HG03060 (cell line): ENCODE data around the gene CCL26.

ENCODE experiments used
- ATAC-seq: cut with Tn5 transposase; IDR thresholded peaks from one replicate; pipeline ENCODE4 v1.9.1; 2021; ENCODE audit warnings: low read depth, moderate number of reproducible peaks; ENCODE audit not compliant: unreplicated experiment

CCL26 gene

GRCh38 chr7:75772081-75773077 lies at the start of gene CCL26:
TSS of gene CCL26 (minus strand) at chr7:75772211. CDS start at chr7:75772176, 35 bp downstream.
- no peak for ATAC-seq

GRCh38 chr7:75820688-75821087 lies 48.7 kb upstream of the CCL26 start:
- no peak for ATAC-seq

GRCh38 chr7:75819711-75820110 lies 47.7 kb upstream of the CCL26 start:
- no peak for ATAC-seq

GRCh38 chr7:75818472-75818871 lies 46.5 kb upstream of the CCL26 start:
- no peak for ATAC-seq

GRCh38 chr7:75817116-75817515 lies 45.1 kb upstream of the CCL26 start:
- no peak for ATAC-seq

GRCh38 chr7:75815418-75816064 lies 43.5 kb upstream of the CCL26 start:
- no peak for ATAC-seq

GRCh38 chr7:75814407-75814947 lies 42.5 kb upstream of the CCL26 start:
- ATAC-seq, result no peak

- no peak for ATAC-seq
These were observed 41.8 kb upstream of the CCL26 start, which contains the start of gene CCL24 for GRCh38 chr7:75813781-75814236. TSS of gene CCL24 (minus strand) at chr7:75813806. CDS start at chr7:75813715, 91 bp downstream.

GRCh38 chr7:75813084-75813483 lies 41.1 kb upstream of the CCL26 start:
- no peak for ATAC-seq

- ATAC-seq, result no peak
These were observed 40.1 kb upstream of the CCL26 start for GRCh38 chr7:75811894-75812678.

GRCh38 chr7:75809396-75809795 lies 37.4 kb upstream of the CCL26 start:
- no peak for ATAC-seq

- ATAC-seq, result no peak
These were observed 36.1 kb upstream of the CCL26 start for GRCh38 chr7:75808106-75808505.

- ATAC-seq, result no peak
These were observed 35.4 kb upstream of the CCL26 start for GRCh38 chr7:75807452-75807851.

GRCh38 chr7:75806560-75807307 lies 34.7 kb upstream of the CCL26 start:
- ATAC-seq, result no peak

GRCh38 chr7:75804705-75805104 lies 32.7 kb upstream of the CCL26 start:
- no peak for ATAC-seq

- ATAC-seq, result no peak
These were observed 32.0 kb upstream of the CCL26 start for GRCh38 chr7:75804004-75804403.

- no peak for ATAC-seq
These were observed 30.5 kb upstream of the CCL26 start for GRCh38 chr7:75802552-75802821.

- ATAC-seq, result no peak
These were observed 26.8 kb upstream of the CCL26 start for GRCh38 chr7:75798770-75799169.

GRCh38 chr7:75796420-75796819 lies 24.4 kb upstream of the CCL26 start:
- no peak for ATAC-seq

GRCh38 chr7:75795831-75796285 lies 23.8 kb upstream of the CCL26 start:
- no peak for ATAC-seq
